ENCODE data around the gene CTBP1. TPM values are rescaled to one million over a fixed set of nuclear protein-coding genes. Genes with fewer than 3 reads are reported as not detected.

Gene CTBP1
- total and polyA plus RNA-seq, 9 of the 15 experiments (the other 6 are each of a cell fraction or from before 2014, with no cell fraction given), result 14.5 to 162 (median 68.2) TPM

GRCh38 chr4:1240721-1241465 is 8.0 kb downstream of the CTBP1 start:
- H3K27me3 ChIP-seq (ENCODE audit: control insufficient read depth in 2 of 2, insufficient read depth in 2 of 2, low read length in 2 of 2), result no peaks in the 10 kb centered on the region
- ChIA-PET POLR2A (no interaction called here), CTCF (ENCODE audit: low intra/inter-chr PET ratio) (no interaction called here)
- peaks cover 0 to 48% of the 10 kb centered on the region in 2 experiments; a peak in 2 of 5 replicates for H3K4me1 ChIP-seq (replicated peaks in 1 of 2; ENCODE audit: control insufficient read depth in 2 of 2, insufficient read depth in 2 of 2, low read length in 2 of 2)
- in situ Hi-C loops (cut with MboI) (no loop called here), intact Hi-C loops (cut with micrococcal nuclease) (no loop called here)
- ATAC-seq (no peak), DNase-seq (ENCODE audit: extremely low read depth in 1 of 4, low spot score in 3 of 4) (no peak), FAIRE-seq (no peak)
- WGBS (ENCODE audit: insufficient coverage, low coverage, missing lambda C conversion rate), result 95% methylated on average over 29 of the region's 37 CpGs
- H3K27ac ChIP-seq (ENCODE audit: extremely low read depth, low read depth, low read length), result no peak overlapping the region
- H3K9ac ChIP-seq (ENCODE audit: insufficient read depth in 1 of 2, low read depth in 2 of 2, low read length in 2 of 2), result no peak overlapping the region
- no peak overlapping the region for H3K4me2 ChIP-seq (ENCODE audit: insufficient read depth, low read length)
- H3K79me2 ChIP-seq (ENCODE audit: control insufficient read depth, insufficient read depth, low read length), result peaks cover 54% of the 10 kb centered on the region
- no peak overlapping the region for H3K4me3 ChIP-seq
- TF ChIP-seq RBM22 (IDR thresholded peaks at IDR 0.05; ENCODE audit: low read depth, low read length, poor library complexity, severe bottlenecking), result peak; percentile 7
- no peak for TF ChIP-seq HDAC8 (tag; IDR thresholded peaks at IDR 0.05)
- H2AFZ ChIP-seq (ENCODE audit: low read depth, low read length), result no peak overlapping the region
- peaks cover 8% of the 10 kb centered on the region for H3K9me1 ChIP-seq (ENCODE audit: control insufficient read depth, insufficient read depth, low read length)
- peaks cover 57% of the 10 kb centered on the region for H3K36me3 ChIP-seq (ENCODE audit: control insufficient read depth, insufficient read depth, low read length)
- no peaks in the 10 kb centered on the region for H3K9me3 ChIP-seq (replicated peaks; ENCODE audit: control insufficient read depth, insufficient read depth, low read depth, low read length)
- no peaks in the 10 kb centered on the region; the same call in 1 of the 2 replicates for H4K20me1 ChIP-seq (replicated peaks; ENCODE audit: control insufficient read depth, insufficient read depth, low read length)
- no TSS peak for BruUV-seq (replicated peaks)

DNA sequence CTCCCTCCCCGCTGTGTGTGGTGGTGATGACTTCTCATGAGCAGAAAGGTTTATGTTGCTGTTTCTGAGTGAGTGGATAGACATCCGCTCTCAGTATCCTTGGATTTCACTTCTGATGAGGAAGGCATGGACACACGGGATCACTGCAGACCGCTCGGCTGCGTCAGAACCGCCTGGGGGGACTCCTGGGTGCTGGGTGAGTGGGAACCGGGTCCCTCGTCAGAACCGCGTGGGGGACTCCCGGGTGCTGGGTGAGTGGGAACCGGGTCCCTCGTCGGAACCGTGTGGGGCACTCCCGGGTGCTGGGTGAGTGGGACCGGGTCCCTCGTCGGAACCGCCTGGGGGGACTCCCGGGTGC is 9.0 kb downstream of the CTBP1 start:
- in situ Hi-C loops (cut with MboI), result no loop called here
- Histone ChIP-seq H2AFZ (ENCODE audit: low read depth, low read length) (no peak overlapping the region), H3K4me1 (replicated peaks in 1 of 2; ENCODE audit: control insufficient read depth in 2 of 2, insufficient read depth in 2 of 2, low read length in 2 of 2) (peaks cover 0 to 38% of the 10 kb centered on the region in 2 experiments; a peak in 2 of 5 replicates), H3K79me2 (ENCODE audit: control insufficient read depth, insufficient read depth, low read length) (peaks cover 45% of the 10 kb centered on the region), H3K9ac (ENCODE audit: insufficient read depth in 1 of 2, low read depth in 2 of 2, low read length in 2 of 2) (no peak overlapping the region), H3K27ac (ENCODE audit: extremely low read depth, low read depth, low read length) (no peak overlapping the region), H4K20me1 (replicated peaks; ENCODE audit: control insufficient read depth, insufficient read depth, low read length) (no peaks in the 10 kb centered on the region; the same call in 1 of the 2 replicates), H3K27me3 (ENCODE audit: control insufficient read depth in 2 of 2, insufficient read depth in 2 of 2, low read length in 2 of 2) (no peaks in the 10 kb centered on the region), H3K4me3 (no peak overlapping the region), H3K9me1 (ENCODE audit: control insufficient read depth, insufficient read depth, low read length) (no peaks in the 10 kb centered on the region), H3K9me3 (replicated peaks; ENCODE audit: control insufficient read depth, insufficient read depth, low read depth, low read length) (no peaks in the 10 kb centered on the region), H3K4me2 (ENCODE audit: insufficient read depth, low read length) (no peak overlapping the region), H3K36me3 (ENCODE audit: control insufficient read depth, insufficient read depth, low read length) (peaks cover 62% of the 10 kb centered on the region)
- ChIA-PET POLR2A (interaction anchor here (0.6 to 0.7 kb wide), 2 partner anchors 24 to 34 kb away, joined by 3 read pairs; no protein-coding TSS in a partner anchor), CTCF (ENCODE audit: low intra/inter-chr PET ratio) (no interaction called here)
- WGBS (ENCODE audit: insufficient coverage, low coverage, missing lambda C conversion rate), result 98% methylated on average over 6 of the region's 22 CpGs
- no peak for DNase-seq (ENCODE audit: extremely low read depth in 1 of 4, low spot score in 3 of 4)
- ATAC-seq, result no peak
- TF ChIP-seq, protein P1, sequence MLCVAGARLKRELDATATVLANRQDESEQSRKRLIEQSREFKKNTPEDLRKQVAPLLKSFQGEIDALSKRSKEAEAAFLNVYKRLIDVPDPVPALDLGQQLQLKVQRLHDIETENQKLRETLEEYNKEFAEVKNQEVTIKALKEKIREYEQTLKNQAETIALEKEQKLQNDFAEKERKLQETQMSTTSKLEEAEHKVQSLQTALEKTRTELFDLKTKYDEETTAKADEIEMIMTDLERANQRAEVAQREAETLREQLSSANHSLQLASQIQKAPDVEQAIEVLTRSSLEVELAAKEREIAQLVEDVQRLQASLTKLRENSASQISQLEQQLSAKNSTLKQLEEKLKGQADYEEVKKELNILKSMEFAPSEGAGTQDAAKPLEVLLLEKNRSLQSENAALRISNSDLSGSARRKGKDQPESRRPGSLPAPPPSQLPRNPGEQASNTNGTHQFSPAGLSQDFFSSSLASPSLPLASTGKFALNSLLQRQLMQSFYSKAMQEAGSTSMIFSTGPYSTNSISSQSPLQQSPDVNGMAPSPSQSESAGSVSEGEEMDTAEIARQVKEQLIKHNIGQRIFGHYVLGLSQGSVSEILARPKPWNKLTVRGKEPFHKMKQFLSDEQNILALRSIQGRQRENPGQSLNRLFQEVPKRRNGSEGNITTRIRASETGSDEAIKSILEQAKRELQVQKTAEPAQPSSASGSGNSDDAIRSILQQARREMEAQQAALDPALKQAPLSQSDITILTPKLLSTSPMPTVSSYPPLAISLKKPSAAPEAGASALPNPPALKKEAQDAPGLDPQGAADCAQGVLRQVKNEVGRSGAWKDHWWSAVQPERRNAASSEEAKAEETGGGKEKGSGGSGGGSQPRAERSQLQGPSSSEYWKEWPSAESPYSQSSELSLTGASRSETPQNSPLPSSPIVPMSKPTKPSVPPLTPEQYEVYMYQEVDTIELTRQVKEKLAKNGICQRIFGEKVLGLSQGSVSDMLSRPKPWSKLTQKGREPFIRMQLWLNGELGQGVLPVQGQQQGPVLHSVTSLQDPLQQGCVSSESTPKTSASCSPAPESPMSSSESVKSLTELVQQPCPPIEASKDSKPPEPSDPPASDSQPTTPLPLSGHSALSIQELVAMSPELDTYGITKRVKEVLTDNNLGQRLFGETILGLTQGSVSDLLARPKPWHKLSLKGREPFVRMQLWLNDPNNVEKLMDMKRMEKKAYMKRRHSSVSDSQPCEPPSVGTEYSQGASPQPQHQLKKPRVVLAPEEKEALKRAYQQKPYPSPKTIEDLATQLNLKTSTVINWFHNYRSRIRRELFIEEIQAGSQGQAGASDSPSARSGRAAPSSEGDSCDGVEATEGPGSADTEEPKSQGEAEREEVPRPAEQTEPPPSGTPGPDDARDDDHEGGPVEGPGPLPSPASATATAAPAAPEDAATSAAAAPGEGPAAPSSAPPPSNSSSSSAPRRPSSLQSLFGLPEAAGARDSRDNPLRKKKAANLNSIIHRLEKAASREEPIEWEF (CRISPR knock-in tag; IDR thresholded peaks at IDR 0.05), result no peak
- TF ChIP-seq KDM4B (IDR thresholded peaks at IDR 0.05; ENCODE audit: borderline replicate concordance in 2 of 2, low read depth in 1 of 2), result no peak
- TF ChIP-seq TCFL5 (CRISPR knock-in tag; conservative IDR thresholded peaks at IDR 0.05), result no peak
- TF ChIP-seq ELF1 (tag; IDR thresholded peaks at IDR 0.05), result no peak
- FAIRE-seq, result no peak
- no TSS peak for BruUV-seq (replicated peaks)
- intact Hi-C loops (cut with micrococcal nuclease), result no loop called here

Measured in K562 (cell line).